ENCODE data around the gene ERI3. TPM values are rescaled to one million over a fixed set of nuclear protein-coding genes. Genes with fewer than 3 reads are reported as not detected.

The ERI3 gene
- total RNA-seq, 1 experiment from 2014 or later: 80.1 TPM

GRCh38 chr1:44318097-44319088 lies 36.7 kb downstream of the ERI3 start:
- peak; percentile 24 for DNase-seq (ENCODE audit: low read depth)

GRCh38 chr1:44316231-44316759 lies 38.8 kb downstream of the ERI3 start:
- DNase-seq (ENCODE audit: low read depth): no peak

GRCh38 chr1:44315521-44315920 lies 39.5 kb downstream of the ERI3 start:
- DNase-seq (ENCODE audit: low read depth): no peak

GRCh38 chr1:44314452-44314851 lies 40.6 kb downstream of the ERI3 start:
- DNase-seq (ENCODE audit: low read depth): no peak

GRCh38 chr1:44313265-44313918 lies 41.7 kb downstream of the ERI3 start:
- DNase-seq (ENCODE audit: low read depth): no peak

GRCh38 chr1:44312399-44313196 lies 42.5 kb downstream of the ERI3 start:
- no peak for DNase-seq (ENCODE audit: low read depth)

GRCh38 chr1:44310006-44310405 lies 45.1 kb downstream of the ERI3 start:
- no peak for DNase-seq (ENCODE audit: low read depth)

- no peak for DNase-seq (ENCODE audit: low read depth)
These were observed 49.1 kb downstream of the ERI3 start for GRCh38 chr1:44305962-44306422.

GRCh38 chr1:44303532-44303931 lies 51.5 kb downstream of the ERI3 start:
- no peak for DNase-seq (ENCODE audit: low read depth)

GRCh38 chr1:44302541-44302940 lies 52.5 kb downstream of the ERI3 start:
- DNase-seq (ENCODE audit: low read depth): no peak

- DNase-seq (ENCODE audit: low read depth): no peak
These were observed 53.6 kb downstream of the ERI3 start for GRCh38 chr1:44301442-44301841.

- DNase-seq (ENCODE audit: low read depth): no peak
These were observed 54.2 kb downstream of the ERI3 start for GRCh38 chr1:44300852-44301251.

- DNase-seq (ENCODE audit: low read depth): no peak
These were observed 57.2 kb downstream of the ERI3 start for GRCh38 chr1:44297695-44298400.

GRCh38 chr1:44296806-44297205 lies 58.3 kb downstream of the ERI3 start:
- DNase-seq (ENCODE audit: low read depth): no peak

- no peak for DNase-seq (ENCODE audit: low read depth)
These were observed 59.0 kb downstream of the ERI3 start for GRCh38 chr1:44296086-44296485.

GRCh38 chr1:44294588-44295007 lies 60.5 kb downstream of the ERI3 start:
- peak; percentile 31 for DNase-seq (ENCODE audit: low read depth)

GRCh38 chr1:44293761-44294315 lies 61.2 kb downstream of the ERI3 start:
- DNase-seq (ENCODE audit: low read depth): no peak

GRCh38 chr1:44292651-44293050 lies 62.4 kb downstream of the ERI3 start:
- DNase-seq (ENCODE audit: low read depth): no peak

- no peak for DNase-seq (ENCODE audit: low read depth)
These were observed 64.6 kb downstream of the ERI3 start for GRCh38 chr1:44290250-44291094.

Data from HT1080 (cell line).